C4-2B (cell line): ENCODE data around the gene TMEM184A.

ENCODE experiments used
- H3K27ac ChIP-seq: fragments of 450-650 bp; 2 replicates; pipeline ENCODE4 v1.5.1; 2017
- CTCF ChIP-seq: fragments of 450-650 bp; conservative IDR thresholded peaks from 2 replicates; pipeline ENCODE4 v1.5.1; 2017; ENCODE audit warnings: mild to moderate bottlenecking
- ZFX ChIP-seq: fragments of 450-650 bp; IDR thresholded peaks from 2 replicates; pipeline ENCODE4 v1.6.1; 2017

TMEM184A gene

GRCh38 chr7:1495564-1496242, 60.3 kb downstream of the TMEM184A start:
- TF ChIP-seq ZFX = no peak
- no peak for TF ChIP-seq CTCF
- H3K27ac ChIP-seq = no peak overlapping the region

DNA sequence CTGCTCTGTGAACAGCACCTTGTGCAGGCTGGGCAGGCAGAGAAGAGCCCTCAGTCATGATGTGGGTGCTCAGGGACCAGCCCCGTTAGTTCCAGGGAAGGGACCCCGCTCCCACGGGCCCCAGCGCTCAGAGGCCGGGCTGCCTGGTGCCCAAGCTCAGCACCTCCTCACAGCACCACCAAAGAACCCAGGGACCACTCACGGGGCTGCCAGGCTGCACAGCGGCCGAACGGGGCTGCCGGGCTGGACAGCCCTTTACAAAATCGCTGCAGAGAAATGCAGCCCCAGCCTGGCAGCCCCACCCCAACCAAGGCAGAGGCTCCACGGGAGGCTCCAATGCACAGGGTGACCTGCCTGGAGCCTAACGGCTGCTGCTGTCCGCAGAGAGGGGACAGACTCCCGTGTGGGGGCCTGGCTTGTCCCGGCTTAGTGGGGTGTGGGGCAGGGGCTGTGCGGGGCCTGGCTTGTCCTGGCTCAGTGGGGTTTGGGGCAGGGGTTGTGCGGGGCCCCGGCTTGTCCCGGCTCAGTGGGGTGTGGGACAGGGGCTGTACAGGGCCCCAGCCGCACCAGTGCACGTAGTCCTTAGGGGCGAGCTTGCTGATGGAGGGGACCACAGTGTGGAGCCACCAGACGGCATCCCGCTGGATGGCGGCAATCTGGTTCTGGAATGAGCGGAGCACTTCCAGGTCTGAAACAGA, 61.0 kb downstream of the TMEM184A start:
- no peak overlapping the region for H3K27ac ChIP-seq
- TF ChIP-seq ZFX = no peak
- no peak for TF ChIP-seq CTCF

DNA sequence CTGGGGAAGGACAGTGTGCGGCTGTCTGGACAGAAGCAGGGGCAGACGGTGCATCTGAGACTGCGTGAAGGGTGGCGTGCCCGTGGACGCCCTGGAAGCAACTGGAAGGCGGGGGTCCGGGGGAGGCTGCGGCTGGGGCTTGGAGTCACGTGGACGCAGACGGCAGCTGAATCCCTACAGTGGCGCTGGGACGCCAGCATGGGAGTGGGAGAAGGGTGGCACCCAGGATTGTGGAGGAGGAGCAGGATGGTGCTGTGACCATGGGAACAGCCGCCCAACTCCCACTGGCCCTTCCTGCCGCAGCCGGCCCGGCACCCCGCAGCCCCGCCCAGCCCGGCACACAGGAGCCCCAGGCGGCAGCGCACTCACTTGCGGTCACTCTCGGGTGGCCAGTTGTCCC, 61.6 kb downstream of the TMEM184A start:
- no peak overlapping the region for H3K27ac ChIP-seq
- TF ChIP-seq ZFX = no peak
- no peak for TF ChIP-seq CTCF

GRCh38 chr7:1493571-1493970, 62.4 kb downstream of the TMEM184A start:
- no peak for TF ChIP-seq ZFX
- no peak for TF ChIP-seq CTCF

GRCh38 chr7:1493129-1493528, 62.9 kb downstream of the TMEM184A start:
- H3K27ac ChIP-seq = no peak overlapping the region

More at GRCh38 chr7:1493571-1493970, 62.4 kb downstream of the TMEM184A start:
- no peak overlapping the region for H3K27ac ChIP-seq

DNA sequence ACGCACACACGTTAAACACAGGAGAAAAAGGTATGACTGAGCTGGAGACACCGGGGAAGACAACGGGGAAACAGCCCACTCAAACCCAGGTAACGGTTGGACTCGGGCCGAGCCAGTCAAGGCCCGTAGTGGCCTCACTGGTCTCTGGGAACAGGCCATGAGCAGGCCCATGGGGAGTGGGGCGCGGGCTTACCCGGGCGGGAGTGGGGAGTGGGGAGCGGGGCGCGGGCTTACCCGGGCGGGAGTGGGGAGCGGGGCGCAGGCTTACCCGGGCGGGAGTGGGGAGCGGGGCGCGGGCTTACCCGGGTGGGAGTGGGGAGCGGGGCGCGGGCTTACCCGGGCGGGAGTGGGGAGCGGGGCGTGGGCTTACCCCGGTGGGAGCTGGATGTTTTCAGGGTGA, 63.4 kb downstream of the TMEM184A start:
- TF ChIP-seq CTCF = no peak
- no peak for TF ChIP-seq ZFX

More at GRCh38 chr7:1493129-1493528, 62.9 kb downstream of the TMEM184A start:
- no peak for TF ChIP-seq ZFX
- TF ChIP-seq CTCF = no peak

More for the DNA sequence above, 63.4 kb downstream of the TMEM184A start:
- no peak overlapping the region for H3K27ac ChIP-seq
